ENCODE data around the gene LRPAP1. TPM values are rescaled to one million over a fixed set of nuclear protein-coding genes. Genes with fewer than 3 reads are reported as not detected.

The LRPAP1 gene
- total RNA-seq, 4 donors from 2014 or later: 76.6 to 166 (median 126) TPM

GRCh38 chr4:3475713-3476260 is 56.4 kb downstream of the LRPAP1 start:
- WGBS, 2 donors: 63 to 75% methylated on average over 4 to 12 of the region's 22 CpGs
- no peak for DNase-seq

GRCh38 chr4:3475041-3475712 is 57.0 kb downstream of the LRPAP1 start:
- DNase-seq: no peak
- intact Hi-C loops (cut with DNase I): no loop called here
- 53 to 70% methylated on average over 3 to 10 of the region's 15 CpGs for WGBS, 2 donors
- Histone ChIP-seq H3K9me3 (no peaks in the 10 kb centered on the region), H3K27me3 (peaks cover 0 to 100% (median 0%) of the 10 kb centered on the region in 4 donors), H3K4me1 (peaks cover 0 to 15% (median 4%) of the 10 kb centered on the region in 3 donors), H3K36me3 (no peaks in the 10 kb centered on the region), H3K4me3 (no peak overlapping the region), H3K27ac (no peak overlapping the region)
- TF ChIP-seq POLR2A (IDR thresholded peaks at IDR 0.05): no peak

More at GRCh38 chr4:3475713-3476260, 56.4 kb downstream of the LRPAP1 start:
- TF ChIP-seq POLR2A (IDR thresholded peaks at IDR 0.05): no peak
- TF ChIP-seq, protein P1, sequence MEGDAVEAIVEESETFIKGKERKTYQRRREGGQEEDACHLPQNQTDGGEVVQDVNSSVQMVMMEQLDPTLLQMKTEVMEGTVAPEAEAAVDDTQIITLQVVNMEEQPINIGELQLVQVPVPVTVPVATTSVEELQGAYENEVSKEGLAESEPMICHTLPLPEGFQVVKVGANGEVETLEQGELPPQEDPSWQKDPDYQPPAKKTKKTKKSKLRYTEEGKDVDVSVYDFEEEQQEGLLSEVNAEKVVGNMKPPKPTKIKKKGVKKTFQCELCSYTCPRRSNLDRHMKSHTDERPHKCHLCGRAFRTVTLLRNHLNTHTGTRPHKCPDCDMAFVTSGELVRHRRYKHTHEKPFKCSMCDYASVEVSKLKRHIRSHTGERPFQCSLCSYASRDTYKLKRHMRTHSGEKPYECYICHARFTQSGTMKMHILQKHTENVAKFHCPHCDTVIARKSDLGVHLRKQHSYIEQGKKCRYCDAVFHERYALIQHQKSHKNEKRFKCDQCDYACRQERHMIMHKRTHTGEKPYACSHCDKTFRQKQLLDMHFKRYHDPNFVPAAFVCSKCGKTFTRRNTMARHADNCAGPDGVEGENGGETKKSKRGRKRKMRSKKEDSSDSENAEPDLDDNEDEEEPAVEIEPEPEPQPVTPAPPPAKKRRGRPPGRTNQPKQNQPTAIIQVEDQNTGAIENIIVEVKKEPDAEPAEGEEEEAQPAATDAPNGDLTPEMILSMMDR (IDR thresholded peaks at IDR 0.05): no peak
- Histone ChIP-seq H3K4me1 (peaks cover 4 to 17% (median 7%) of the 10 kb centered on the region in 3 donors), H3K36me3 (no peaks in the 10 kb centered on the region), H3K27ac (no peak overlapping the region), H3K27me3 (peaks cover 0 to 100% (median 0%) of the 10 kb centered on the region in 4 donors), H3K9me3 (no peaks in the 10 kb centered on the region), H3K4me3 (no peak overlapping the region)
- intact Hi-C loops (cut with DNase I): no loop called here

GRCh38 chr4:3473996-3474765 is 58.0 kb downstream of the LRPAP1 start:
- no peaks in the 10 kb centered on the region for H3K9me3 ChIP-seq
- intact Hi-C loops (cut with DNase I): no loop called here
- H3K4me3 ChIP-seq: no peak overlapping the region
- peaks cover 0 to 100% (median 0%) of the 10 kb centered on the region in 4 donors for H3K27me3 ChIP-seq
- no peak overlapping the region for H3K27ac ChIP-seq
- H3K36me3 ChIP-seq: no peaks in the 10 kb centered on the region
- no peak for DNase-seq
- TF ChIP-seq POLR2A (IDR thresholded peaks at IDR 0.05): no peak
- peaks cover 0 to 14% (median 4%) of the 10 kb centered on the region in 3 donors for H3K4me1 ChIP-seq
- WGBS, 2 donors: 76 to 83% methylated on average over 7 to 11 of the region's 13 CpGs

- no peak for TF ChIP-seq POLR2A (IDR thresholded peaks at IDR 0.05)
- TF ChIP-seq, protein P1 (IDR thresholded peaks at IDR 0.05): no peak
- 34 to 40% methylated on average over 2 to 7 of the region's 41 CpGs for WGBS, 2 donors
- intact Hi-C loops (cut with DNase I): no loop called here
- no peak overlapping the region for H3K27ac ChIP-seq
- DNase-seq: no peak
- peaks cover 0 to 94% (median 0%) of the 10 kb centered on the region in 4 donors for H3K27me3 ChIP-seq
- H3K4me3 ChIP-seq: no peak overlapping the region
- H3K36me3 ChIP-seq: no peaks in the 10 kb centered on the region
- peaks cover 0 to 14% (median 4%) of the 10 kb centered on the region in 3 donors for H3K4me1 ChIP-seq
- no peaks in the 10 kb centered on the region for H3K9me3 ChIP-seq
These were observed 58.9 kb downstream of the LRPAP1 start for GRCh38 chr4:3473181-3473950.

DNA sequence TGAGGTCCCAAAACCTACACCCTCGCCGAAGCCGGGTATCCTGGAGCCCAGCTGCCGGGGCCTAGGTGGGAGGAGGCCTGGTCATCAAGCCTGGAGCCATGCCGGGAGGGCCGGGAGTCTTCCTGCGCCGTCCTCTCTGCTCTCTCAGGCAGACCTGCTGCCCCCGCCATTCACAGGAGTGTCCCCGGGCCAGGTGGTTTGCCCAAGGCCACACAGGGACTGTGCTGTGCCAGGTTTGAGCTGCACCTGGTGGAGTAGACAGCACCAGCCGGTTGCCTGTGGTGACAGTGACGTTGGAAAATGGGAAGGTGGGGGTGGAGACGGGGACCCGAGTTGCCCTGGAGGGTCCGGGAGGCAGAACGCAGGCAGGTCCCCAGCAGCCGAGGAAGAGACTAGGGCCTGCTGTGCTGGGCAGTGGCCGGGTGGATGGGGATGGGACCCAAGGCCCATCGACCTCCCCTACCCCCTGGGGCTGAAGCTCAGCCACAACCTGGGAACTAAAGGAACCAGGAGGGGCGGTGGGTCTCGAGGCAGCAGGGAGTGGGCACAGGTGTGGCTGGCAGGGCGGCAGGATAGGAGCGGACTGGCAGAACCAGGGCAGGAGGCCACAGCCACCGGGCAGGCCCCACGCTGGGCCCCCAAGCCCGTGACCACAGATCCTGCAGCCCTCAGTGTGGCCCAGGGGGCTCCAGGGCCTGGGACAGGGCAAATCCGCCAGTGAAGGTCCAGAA is 59.6 kb downstream of the LRPAP1 start:
- intact Hi-C loops (cut with DNase I): no loop called here
- no peak for DNase-seq
- no peaks in the 10 kb centered on the region for H3K9me3 ChIP-seq
- H3K4me1 ChIP-seq: peaks cover 0 to 14% (median 4%) of the 10 kb centered on the region in 3 donors
- no peaks in the 10 kb centered on the region for H3K36me3 ChIP-seq
- H3K27me3 ChIP-seq: peaks cover 0 to 86% (median 0%) of the 10 kb centered on the region in 4 donors
- no peak overlapping the region for H3K4me3 ChIP-seq
- H3K27ac ChIP-seq: no peak overlapping the region
- WGBS, 2 donors: 73 to 75% methylated on average over 8 to 12 of the region's 27 CpGs
- TF ChIP-seq POLR2A (IDR thresholded peaks at IDR 0.05): no peak
- TF ChIP-seq, protein P1 (IDR thresholded peaks at IDR 0.05): no peak

All from esophagus squamous epithelium (tissue), 5 donors.